ENCODE data around the gene TMEM220.

Gene TMEM220

GRCh38 chr17:10748531-10749181 is 18.8 kb upstream of the TMEM220 start:
- H3K27ac ChIP-seq (ENCODE audit: low read depth, low read length), result no peak overlapping the region
- no peaks in the 10 kb centered on the region for H3K4me1 ChIP-seq (ENCODE audit: control insufficient read depth, low read length)
- no peaks in the 10 kb centered on the region for H3K36me3 ChIP-seq (ENCODE audit: control insufficient read depth, low read length)
- H3F3A ChIP-seq (ENCODE audit: control insufficient read depth, insufficient read depth), result no peaks in the 10 kb centered on the region
- H4K20me1 ChIP-seq (ENCODE audit: control insufficient read depth, insufficient read depth, low read depth, low read length), result no peaks in the 10 kb centered on the region
- TF ChIP-seq CTCF (IDR thresholded peaks at IDR 0.05; ENCODE audit: low read depth, low read length, poor library complexity, severe bottlenecking), result no peak
- no peak for TF ChIP-seq EZH2phosphoT487 (IDR thresholded peaks at IDR 0.05; ENCODE audit: borderline replicate concordance, low read length)
- H3K9me3 ChIP-seq (ENCODE audit: control insufficient read depth, insufficient read depth, low read length), result no peaks in the 10 kb centered on the region
- no peaks in the 10 kb centered on the region for H3K79me2 ChIP-seq (ENCODE audit: control insufficient read depth, low read length)
- no peak overlapping the region for H3K4me2 ChIP-seq (ENCODE audit: low read length)
- H3K4me3 ChIP-seq (ENCODE audit: low read length), result no peak overlapping the region
- H3K9me2 ChIP-seq (replicated peaks; ENCODE audit: control insufficient read depth, low read length), result no peaks in the 10 kb centered on the region
- H3K27me3 ChIP-seq (ENCODE audit: control insufficient read depth, low read length), result no peaks in the 10 kb centered on the region

- H3K9me2 ChIP-seq (replicated peaks; ENCODE audit: control insufficient read depth, low read length), result no peaks in the 10 kb centered on the region
- no peak overlapping the region for H3K4me3 ChIP-seq (ENCODE audit: low read length)
- H3K4me1 ChIP-seq (ENCODE audit: control insufficient read depth, low read length), result no peaks in the 10 kb centered on the region
- H3K4me2 ChIP-seq (ENCODE audit: low read length), result no peak overlapping the region
- H3K79me2 ChIP-seq (ENCODE audit: control insufficient read depth, low read length), result no peaks in the 10 kb centered on the region
- H3K9me3 ChIP-seq (ENCODE audit: control insufficient read depth, insufficient read depth, low read length), result no peaks in the 10 kb centered on the region
- H3K27me3 ChIP-seq (ENCODE audit: control insufficient read depth, low read length), result no peaks in the 10 kb centered on the region
- TF ChIP-seq CTCF (IDR thresholded peaks at IDR 0.05; ENCODE audit: low read depth, low read length, poor library complexity, severe bottlenecking), result no peak
- no peak for TF ChIP-seq EZH2phosphoT487 (IDR thresholded peaks at IDR 0.05; ENCODE audit: borderline replicate concordance, low read length)
- H3K36me3 ChIP-seq (ENCODE audit: control insufficient read depth, low read length), result no peaks in the 10 kb centered on the region
- no peaks in the 10 kb centered on the region for H4K20me1 ChIP-seq (ENCODE audit: control insufficient read depth, insufficient read depth, low read depth, low read length)
- H3K27ac ChIP-seq (ENCODE audit: low read depth, low read length), result no peak overlapping the region
- no peaks in the 10 kb centered on the region for H3F3A ChIP-seq (ENCODE audit: control insufficient read depth, insufficient read depth)
Measured at GRCh38 chr17:10745231-10745630, 15.4 kb upstream of the TMEM220 start.

GRCh38 chr17:10744501-10745000 is 14.7 kb upstream of the TMEM220 start:
- no peak overlapping the region for H3K27ac ChIP-seq (ENCODE audit: low read depth, low read length)
- TF ChIP-seq EZH2phosphoT487 (IDR thresholded peaks at IDR 0.05; ENCODE audit: borderline replicate concordance, low read length), result no peak
- TF ChIP-seq CTCF (IDR thresholded peaks at IDR 0.05; ENCODE audit: low read depth, low read length, poor library complexity, severe bottlenecking), result no peak
- H4K20me1 ChIP-seq (ENCODE audit: control insufficient read depth, insufficient read depth, low read depth, low read length), result no peaks in the 10 kb centered on the region
- no peaks in the 10 kb centered on the region for H3K27me3 ChIP-seq (ENCODE audit: control insufficient read depth, low read length)
- H3K9me2 ChIP-seq (replicated peaks; ENCODE audit: control insufficient read depth, low read length), result no peaks in the 10 kb centered on the region
- H3K4me1 ChIP-seq (ENCODE audit: control insufficient read depth, low read length), result no peaks in the 10 kb centered on the region
- no peaks in the 10 kb centered on the region for H3F3A ChIP-seq (ENCODE audit: control insufficient read depth, insufficient read depth)
- H3K9me3 ChIP-seq (ENCODE audit: control insufficient read depth, insufficient read depth, low read length), result no peaks in the 10 kb centered on the region
- no peaks in the 10 kb centered on the region for H3K36me3 ChIP-seq (ENCODE audit: control insufficient read depth, low read length)
- no peaks in the 10 kb centered on the region for H3K79me2 ChIP-seq (ENCODE audit: control insufficient read depth, low read length)
- no peak overlapping the region for H3K4me3 ChIP-seq (ENCODE audit: low read length)
- no peak overlapping the region for H3K4me2 ChIP-seq (ENCODE audit: low read length)

Data from DOHH2 (cell line).